Measurements from ENCODE around the gene FHAD1. TPM values are rescaled to one million over a fixed set of nuclear protein-coding genes. Genes with fewer than 3 reads are reported as not detected.

Gene FHAD1
- total and polyA plus RNA-seq, 2 of the 13 experiments (the other 11 are each of a cell fraction or from before 2014, with no cell fraction given) = not detected

GRCh38 chr1:15220825-15221431, 26.1 kb upstream of the FHAD1 start (continued):
- TF ChIP-seq MAZ (IDR thresholded peaks at IDR 0.05; ENCODE audit: borderline replicate concordance, low read depth, low read length) (no peak), MAZ (CRISPR knock-in tag; IDR thresholded peaks at IDR 0.05; ENCODE audit: low read depth) (no peak), FOSL1 (CRISPR knock-in tag; IDR thresholded peaks at IDR 0.05; ENCODE audit: borderline replicate concordance) (no peak), SPEN (CRISPR knock-in tag; IDR thresholded peaks at IDR 0.05; ENCODE audit: low read depth) (peak; percentile 29; the same call in 1 of the 2 replicates), AKAP8 (CRISPR knock-in tag; IDR thresholded peaks at IDR 0.05) (no peak), ZNF646 (CRISPR knock-in tag; IDR thresholded peaks at IDR 0.05) (no peak), SP4 (CRISPR knock-in tag; IDR thresholded peaks at IDR 0.05) (no peak), KLF13 (CRISPR knock-in tag; IDR thresholded peaks at IDR 0.05) (no peak), ZNF75D (CRISPR knock-in tag; IDR thresholded peaks at IDR 0.05; ENCODE audit: borderline replicate concordance) (no peak), EED (CRISPR knock-in tag; IDR thresholded peaks at IDR 0.05) (no peak), DNMT1 (CRISPR knock-in tag; IDR thresholded peaks at IDR 0.05) (no peak), FOXK1 (CRISPR knock-in tag; IDR thresholded peaks at IDR 0.05; ENCODE audit: borderline replicate concordance, low read depth) (0 out of 2 replicates have a peak, but pooled peaks have one; percentile 12), PLSCR1 (CRISPR knock-in tag; IDR thresholded peaks at IDR 0.05; ENCODE audit: borderline replicate concordance) (no peak), MYC (CRISPR knock-in tag; IDR thresholded peaks at IDR 0.05; ENCODE audit: borderline replicate concordance) (no peak), ZC3H13 (CRISPR knock-in tag; IDR thresholded peaks at IDR 0.05) (peak; percentile 36; the same call in 1 of the 2 replicates), TAF15 (IDR thresholded peaks at IDR 0.05; ENCODE audit: low read depth, low read length, poor library complexity, severe bottlenecking) (no peak)
- TF ChIP-seq, protein P1, sequence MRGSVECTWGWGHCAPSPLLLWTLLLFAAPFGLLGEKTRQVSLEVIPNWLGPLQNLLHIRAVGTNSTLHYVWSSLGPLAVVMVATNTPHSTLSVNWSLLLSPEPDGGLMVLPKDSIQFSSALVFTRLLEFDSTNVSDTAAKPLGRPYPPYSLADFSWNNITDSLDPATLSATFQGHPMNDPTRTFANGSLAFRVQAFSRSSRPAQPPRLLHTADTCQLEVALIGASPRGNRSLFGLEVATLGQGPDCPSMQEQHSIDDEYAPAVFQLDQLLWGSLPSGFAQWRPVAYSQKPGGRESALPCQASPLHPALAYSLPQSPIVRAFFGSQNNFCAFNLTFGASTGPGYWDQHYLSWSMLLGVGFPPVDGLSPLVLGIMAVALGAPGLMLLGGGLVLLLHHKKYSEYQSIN (CRISPR knock-in tag; IDR thresholded peaks at IDR 0.05; ENCODE audit: borderline replicate concordance) = no peak
- TF ChIP-seq, protein P2, sequence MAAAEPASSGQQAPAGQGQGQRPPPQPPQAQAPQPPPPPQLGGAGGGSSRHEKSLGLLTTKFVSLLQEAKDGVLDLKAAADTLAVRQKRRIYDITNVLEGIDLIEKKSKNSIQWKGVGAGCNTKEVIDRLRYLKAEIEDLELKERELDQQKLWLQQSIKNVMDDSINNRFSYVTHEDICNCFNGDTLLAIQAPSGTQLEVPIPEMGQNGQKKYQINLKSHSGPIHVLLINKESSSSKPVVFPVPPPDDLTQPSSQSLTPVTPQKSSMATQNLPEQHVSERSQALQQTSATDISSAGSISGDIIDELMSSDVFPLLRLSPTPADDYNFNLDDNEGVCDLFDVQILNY (CRISPR knock-in tag; conservative IDR thresholded peaks at IDR 0.05) = no peak

All from HepG2 (cell line).